Right lobe of liver (tissue), 6 donors: Measurements from ENCODE around the gene NF1. TPM values are rescaled to one million over a fixed set of nuclear protein-coding genes. Genes with fewer than 3 reads are reported as not detected.

Experiments
- ATAC-seq, 4 donors: fragments of 200-7000 bp; cut with Tn5 transposase; one replicate each; pipeline ENCODE4 v1.9.1; 2020; ENCODE audit warnings: mild to moderate bottlenecking in 4 of 4, moderate library complexity in 4 of 4
- DNase-seq, 3 donors: peaks; one replicate each; pipeline ENCODE4 v3.0.0-alpha.2; 2020
- H3K27ac ChIP-seq, 3 donors: fragments of 200-600 bp; one replicate each; pipeline ENCODE4 v1.8.0; 2022
- H3K27me3 ChIP-seq, 2 donors: fragments of 200-600 bp; one replicate each; pipeline ENCODE4 v1.8.0; 2022
- H3K36me3 ChIP-seq, 4 donors: fragments of 200-600 bp; sonication (generic) in 1 of 4; one replicate each; pipeline versions ENCODE4 v1.5.1 to v1.8.0; 2017 to 2022; ENCODE audit warnings: control low read depth in 1 of 4
- H3K4me1 ChIP-seq, 4 donors: fragments of 200-600 bp; sonication (generic) in 1 of 4; one replicate each; pipeline versions ENCODE4 v1.5.1 to v1.8.0; 2017 to 2022; ENCODE audit warnings: control low read depth in 1 of 4
- H3K4me3 ChIP-seq, 3 donors: fragments of 200-600 bp; one replicate each; pipeline ENCODE4 v1.8.0; 2022
- H3K9me3 ChIP-seq, 4 donors: fragments of 200-600 bp; sonication (generic) in 1 of 4; one replicate each; pipeline versions ENCODE4 v1.5.1 to v1.8.0; 2017 to 2022; ENCODE audit warnings: control low read depth in 1 of 4
- POLR2A ChIP-seq: fragments of 450-650 bp; IDR thresholded peaks from one replicate; pipeline ENCODE4 v1.6.1; 2017; ENCODE audit warnings: antibody characterized with exemption, mild to moderate bottlenecking
- WGBS: methylation state at CpG from one replicate; pipeline ENCODE4 v1.1.6; 2018; ENCODE audit warnings: low coverage, low lambda C conversion rate; ENCODE audit not compliant: insufficient coverage; ENCODE audit errors: missing lambda C conversion rate; 5-methylcytosine and 5-hydroxymethylcytosine counted together
- intact Hi-C, 2 donors: fragments of 100-400 bp; cut with DNase I; formaldehyde crosslinking; loops; one replicate each; pipeline versions ENCODE4 v1.11.2 to v1.14.1; 2022
- total RNA-seq, 6 experiments: library from RNA; depleted of rRNA in 2 of 6; stranded (reverse); fragments of >200 nt in 2 of 6; fragmentation: NEBNext Ultra II Directional in 3 of 6; extraction: Animal tissue kit (Norgen Biotek cat#: 25700) in 3 of 6; gene quantifications; one replicate each; pipeline versions ENCODE4 v1.1.0 to v1.2.4, GENCODE V29; 2016 to 2023
- TF ChIP-seq, protein P1 (sequence below), 4 donors: fragments of 200-600 bp in 3 of 4; fragments of 450-650 bp in 1 of 4; IDR thresholded peaks; one replicate each; pipeline versions ENCODE4 v1.5.1 to v1.8.0; 2016 to 2022; ENCODE audit warnings: antibody characterized with exemption in 4 of 4, mild to moderate bottlenecking in 2 of 4
- donor health status: DM: no; HTN: yes; CAD: no.
- donor health status: DM: no; HTN: no; CAD: no.
- donor health status: DM: no; HTN: no; CAD: no.
- donor health status: DM: no; HTN: yes; CAD: no.
- donor health status: DM: no; HTN: yes; CAD: no.

The NF1 gene
- total RNA-seq, 6 experiments from 2014 or later, result 26.6 to 35.3 (median 30.0) TPM

DNA sequence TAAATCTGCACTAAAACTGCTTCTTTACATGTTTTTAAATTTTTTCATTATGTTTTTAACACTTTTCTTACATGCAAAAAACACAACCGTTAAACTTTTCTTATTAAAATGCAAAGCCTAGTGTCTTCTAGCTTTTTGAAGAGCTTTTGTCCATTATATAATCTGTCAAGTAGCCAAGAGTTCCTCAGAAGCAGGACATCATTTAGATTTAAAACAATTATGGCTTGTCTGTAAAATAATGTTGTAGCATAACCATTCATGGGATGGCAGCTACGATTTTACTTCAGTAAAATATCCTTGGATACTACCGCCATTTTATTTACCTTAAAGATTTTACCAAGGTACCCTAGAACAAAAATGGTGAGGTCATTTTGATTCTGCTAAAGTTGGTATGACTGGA lies 199.5 kb downstream of the NF1 start:
- no peak for ATAC-seq
- Histone ChIP-seq H3K4me3 (no peak overlapping the region), H3K36me3 (no peaks in the 10 kb centered on the region), H3K4me1 (no peaks in the 10 kb centered on the region), H3K27ac (no peak overlapping the region), H3K9me3 (no peaks in the 10 kb centered on the region), H3K27me3 (no peaks in the 10 kb centered on the region)
- TF ChIP-seq, protein P1, sequence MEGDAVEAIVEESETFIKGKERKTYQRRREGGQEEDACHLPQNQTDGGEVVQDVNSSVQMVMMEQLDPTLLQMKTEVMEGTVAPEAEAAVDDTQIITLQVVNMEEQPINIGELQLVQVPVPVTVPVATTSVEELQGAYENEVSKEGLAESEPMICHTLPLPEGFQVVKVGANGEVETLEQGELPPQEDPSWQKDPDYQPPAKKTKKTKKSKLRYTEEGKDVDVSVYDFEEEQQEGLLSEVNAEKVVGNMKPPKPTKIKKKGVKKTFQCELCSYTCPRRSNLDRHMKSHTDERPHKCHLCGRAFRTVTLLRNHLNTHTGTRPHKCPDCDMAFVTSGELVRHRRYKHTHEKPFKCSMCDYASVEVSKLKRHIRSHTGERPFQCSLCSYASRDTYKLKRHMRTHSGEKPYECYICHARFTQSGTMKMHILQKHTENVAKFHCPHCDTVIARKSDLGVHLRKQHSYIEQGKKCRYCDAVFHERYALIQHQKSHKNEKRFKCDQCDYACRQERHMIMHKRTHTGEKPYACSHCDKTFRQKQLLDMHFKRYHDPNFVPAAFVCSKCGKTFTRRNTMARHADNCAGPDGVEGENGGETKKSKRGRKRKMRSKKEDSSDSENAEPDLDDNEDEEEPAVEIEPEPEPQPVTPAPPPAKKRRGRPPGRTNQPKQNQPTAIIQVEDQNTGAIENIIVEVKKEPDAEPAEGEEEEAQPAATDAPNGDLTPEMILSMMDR (IDR thresholded peaks at IDR 0.05), result no peak
- no peak for TF ChIP-seq POLR2A
- no peak for DNase-seq
- intact Hi-C loops, result no loop called here
- whole genome bisulfite sequencing, result 94% methylated on average over 3 of the region's 3 CpGs

DNA sequence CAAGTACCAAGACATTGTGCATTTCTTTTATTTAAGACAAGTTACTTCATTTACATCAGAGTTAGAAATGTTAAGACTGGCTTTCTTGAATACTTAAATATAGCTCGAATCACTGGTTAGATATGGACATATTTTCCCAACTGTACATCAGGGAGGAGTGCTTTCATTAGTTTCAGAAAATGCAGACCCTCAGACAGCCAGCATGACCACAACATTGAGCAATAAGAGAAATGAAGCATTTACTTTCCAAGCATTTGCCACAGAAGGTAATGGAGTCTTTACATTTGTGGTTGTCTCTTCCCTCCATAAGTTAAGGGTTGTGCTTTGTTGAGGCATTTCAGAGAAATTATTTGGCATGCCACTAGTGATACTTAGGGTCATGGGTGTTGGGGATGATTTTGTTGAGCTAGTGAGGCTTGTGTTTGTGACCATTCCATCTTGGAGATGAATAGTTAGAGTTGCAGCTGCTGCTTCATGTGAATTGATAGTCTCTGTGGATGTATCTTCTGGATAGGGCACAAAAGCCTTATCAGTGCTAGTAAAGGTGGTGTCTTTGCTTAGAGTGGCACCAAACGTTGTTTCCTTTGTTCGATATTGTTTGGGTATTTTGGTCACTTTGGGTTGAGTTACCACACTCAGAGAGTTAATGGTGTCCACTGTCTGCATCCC lies 200.2 kb downstream of the NF1 start:
- H3K27me3 ChIP-seq, result no peaks in the 10 kb centered on the region
- 83% methylated on average over 3 of the region's 3 CpGs for whole genome bisulfite sequencing
- intact Hi-C loops, result no loop called here

DNA sequence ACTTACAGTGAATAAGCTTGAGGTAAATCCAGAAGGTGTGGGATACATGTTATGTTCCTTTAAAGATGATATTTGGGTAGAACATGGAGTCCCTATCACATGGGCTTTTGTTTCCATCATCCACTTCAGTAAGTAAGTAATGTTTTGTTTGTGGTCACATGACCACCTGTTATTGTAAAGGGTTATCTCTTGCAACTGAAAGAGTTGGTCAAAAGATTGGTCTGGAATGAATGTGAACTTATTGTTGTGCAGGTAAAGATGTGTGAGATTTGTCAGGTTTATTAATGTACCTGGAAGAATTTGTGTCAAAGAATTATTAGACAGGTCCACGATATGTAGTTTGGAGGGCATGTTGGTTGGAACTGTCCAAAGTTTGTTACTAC lies 200.7 kb downstream of the NF1 start:
- no peaks in the 10 kb centered on the region for H3K27me3 ChIP-seq
- WGBS, result 86% methylated on average over 1 of the region's 1 CpG
- no peaks in the 10 kb centered on the region for H3K4me1 ChIP-seq
- no peaks in the 10 kb centered on the region for H3K9me3 ChIP-seq
- intact Hi-C loops, result no loop called here
- TF ChIP-seq, protein P1 (IDR thresholded peaks at IDR 0.05), result no peak
- TF ChIP-seq POLR2A, result no peak
- ATAC-seq (no peak), DNase-seq (no peak)
- H3K27ac ChIP-seq, result no peak overlapping the region
- no peaks in the 10 kb centered on the region for H3K36me3 ChIP-seq
- H3K4me3 ChIP-seq, result no peak overlapping the region

More for the DNA sequence above, 200.2 kb downstream of the NF1 start:
- no peak overlapping the region for H3K4me3 ChIP-seq
- ATAC-seq, result no peak
- DNase-seq, result no peak
- H3K27ac ChIP-seq, result no peak overlapping the region
- no peaks in the 10 kb centered on the region for H3K36me3 ChIP-seq
- no peaks in the 10 kb centered on the region for H3K9me3 ChIP-seq
- no peak for TF ChIP-seq POLR2A
- TF ChIP-seq, protein P1 (IDR thresholded peaks at IDR 0.05), result no peak
- no peaks in the 10 kb centered on the region for H3K4me1 ChIP-seq

DNA sequence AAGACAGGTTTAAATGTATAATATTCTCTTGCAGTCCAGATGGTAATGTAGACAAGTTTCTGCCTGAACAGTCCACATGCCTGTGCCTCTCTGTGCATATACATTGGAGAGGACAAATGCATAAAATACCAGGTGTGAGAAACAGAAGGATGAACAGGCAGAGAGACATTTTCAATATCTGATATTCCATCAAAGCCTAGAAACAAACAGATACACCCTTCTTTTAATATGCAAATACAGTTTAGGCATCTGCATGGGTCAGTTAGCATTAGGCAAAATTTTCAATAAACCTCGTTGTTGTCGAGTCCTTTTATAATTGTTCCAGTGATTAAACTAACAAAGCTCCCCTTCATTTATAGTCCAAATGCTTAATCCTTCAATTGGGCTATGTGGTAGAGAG lies 201.4 kb downstream of the NF1 start:
- TF ChIP-seq, protein P1 (IDR thresholded peaks at IDR 0.05), result no peak
- no peak for TF ChIP-seq POLR2A
- Histone ChIP-seq H3K36me3 (no peaks in the 10 kb centered on the region), H3K27ac (no peak overlapping the region), H3K4me1 (no peaks in the 10 kb centered on the region), H3K27me3 (no peaks in the 10 kb centered on the region), H3K9me3 (no peaks in the 10 kb centered on the region), H3K4me3 (no peak overlapping the region)
- ATAC-seq (no peak), DNase-seq (no peak)
- 100% methylated on average over 1 of the region's 2 CpGs for WGBS
- intact Hi-C loops, result no loop called here

DNA sequence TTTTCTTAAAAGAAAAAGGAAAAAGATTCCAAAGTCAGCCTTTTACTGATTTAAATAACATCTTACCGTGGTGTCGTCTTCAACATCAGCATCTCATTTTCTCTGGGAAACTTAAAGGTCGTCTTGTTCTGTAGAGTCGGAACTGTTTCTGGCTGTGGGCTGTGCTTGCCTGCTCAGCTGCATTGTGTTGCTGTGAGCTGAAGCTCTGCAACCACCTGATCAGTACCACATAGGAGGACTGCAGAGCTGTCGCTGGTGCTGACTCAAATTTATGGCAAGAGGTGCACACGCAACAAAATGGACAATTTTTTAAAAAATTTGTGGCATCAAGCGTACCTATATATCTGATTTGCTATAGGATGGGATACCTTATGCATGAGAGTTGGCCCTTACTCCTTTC lies 202.3 kb downstream of the NF1 start, which contains the start of gene OMG:
Gene OMG (minus strand): TSS at position 150 of the 400 bp plus-strand sequence. CDS start 908 bp downstream, outside the sequence.
- no peak for ATAC-seq
- H3K4me3 ChIP-seq, result no peak within 1 kb of the TSS
- H3K27ac ChIP-seq, result no peak within 1 kb of the TSS
- no peaks in the 10 kb centered on the region for H3K36me3 ChIP-seq
- no peaks in the 10 kb centered on the region for H3K9me3 ChIP-seq
- TF ChIP-seq POLR2A, result no peak
- TF ChIP-seq, protein P1 (IDR thresholded peaks at IDR 0.05), result no peak
- 87% methylated on average over 7 of the region's 7 CpGs for WGBS
- no peak for DNase-seq
- intact Hi-C loops, result no loop called here
- H3K27me3 ChIP-seq, result no peaks in the 10 kb centered on the region
- no peaks in the 10 kb centered on the region for H3K4me1 ChIP-seq
